Measurements from ENCODE around the gene EPB42.

DNA sequence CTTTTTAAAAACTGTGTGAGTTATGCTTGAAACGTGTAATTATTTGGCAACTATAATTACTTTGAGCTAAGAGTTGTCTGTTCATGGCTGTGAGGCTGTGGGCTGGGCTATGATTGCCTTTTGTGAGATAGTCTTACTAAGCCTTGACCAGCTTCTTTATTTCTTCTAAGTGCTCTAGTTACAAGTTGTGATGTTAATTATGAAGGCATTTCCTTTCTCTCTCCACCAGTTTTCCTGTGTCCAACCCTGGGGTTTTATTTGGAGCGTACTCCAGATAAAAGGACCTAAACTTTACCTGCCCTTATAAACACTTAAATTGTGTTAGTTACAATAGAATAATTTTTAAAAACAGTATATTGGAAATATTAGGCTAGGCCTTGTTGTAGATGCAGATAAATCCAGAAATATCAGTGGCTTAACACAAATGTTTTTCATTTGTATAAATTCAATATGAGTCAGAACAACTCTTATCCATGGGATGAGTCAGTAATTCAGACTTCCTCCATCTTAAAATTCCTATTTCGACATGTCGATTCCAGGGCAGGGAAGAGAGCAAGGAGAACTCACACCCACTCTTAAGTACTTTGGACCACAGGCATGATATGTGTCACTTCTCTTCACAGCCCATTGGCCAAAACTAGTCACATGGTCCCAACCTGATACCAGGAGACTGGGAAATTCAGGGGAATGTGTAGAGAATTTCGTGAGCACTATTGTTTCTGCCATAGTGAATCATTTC lies 70.5 kb downstream of the EPB42 start:
- TF ChIP-seq CTCF (IDR thresholded peaks at IDR 0.05 in 8 of 11, conservative IDR thresholded peaks at IDR 0.05 in 3 of 11) (no peak), POLR2AphosphoS5 (IDR thresholded peaks at IDR 0.05) (no peak), POLR2A (IDR thresholded peaks at IDR 0.05) (no peak)
